Kidney (tissue), 22 donors: ENCODE measurements around the gene CPLX3. TPM values are rescaled to one million over a fixed set of nuclear protein-coding genes. Genes with fewer than 3 reads are reported as not detected.

Experiments
- DNase-seq, 5 donors: peaks; one replicate each; pipeline ENCODE4 v3.0.0-alpha.2; 2013 to 2020
- FAIRE-seq: peaks from 2 replicates; lab custom pipeline; 2012; peaks lifted over from hg19 to GRCh38; lab: Jason Lieb, UNC
- H3K27ac ChIP-seq, 2 donors: one replicate each; pipeline ENCODE4 v1.7.0; 2013; ENCODE audit warnings: low read depth in 2 of 2, low read length in 2 of 2, inconsistent platforms in 1 of 2
- H3K27me3 ChIP-seq: one replicate; pipeline ENCODE4 v1.7.1; 2013; ENCODE audit warnings: low read length, inconsistent platforms; ENCODE audit not compliant: control insufficient read depth, insufficient read depth
- H3K36me3 ChIP-seq, 3 donors: one replicate each; pipeline versions ENCODE4 v1.7.0 to v1.7.1; 2013; ENCODE audit warnings: low read length in 3 of 3, control low read depth in 1 of 3, inconsistent platforms in 1 of 3; ENCODE audit not compliant: insufficient read depth in 3 of 3, control insufficient read depth in 2 of 3
- H3K4me1 ChIP-seq, 3 donors: one replicate each; pipeline versions ENCODE4 v1.7.0 to v1.7.1; 2013; ENCODE audit warnings: low read length in 3 of 3, inconsistent platforms in 1 of 3, low read depth in 1 of 3; ENCODE audit not compliant: control insufficient read depth in 2 of 3, insufficient read depth in 2 of 3
- H3K4me3 ChIP-seq, 3 donors: one replicate each; pipeline versions ENCODE4 v1.7.0 to v1.8.1; 2013; ENCODE audit warnings: low read length in 3 of 3, control low read depth in 1 of 3, inconsistent platforms in 1 of 3
- H3K9ac ChIP-seq, 3 donors: one replicate each; pipeline versions ENCODE4 v1.7.0 to v1.7.1; 2013; ENCODE audit warnings: low read length in 3 of 3, control low read depth in 1 of 3, inconsistent platforms in 1 of 3
- H3K9me3 ChIP-seq, 3 donors: one replicate each; pipeline versions ENCODE4 v1.7.0 to v1.7.1; 2013; ENCODE audit warnings: low read length in 3 of 3, control low read depth in 1 of 3, inconsistent platforms in 1 of 3; ENCODE audit not compliant: control insufficient read depth in 2 of 3, insufficient read depth in 1 of 3
- CTCF ChIP-seq: IDR thresholded peaks from 3 replicates; pipeline ENCODE4 v1.5.1; 2012; ENCODE audit warnings: mild to moderate bottlenecking, moderate library complexity, borderline replicate concordance; ENCODE audit not compliant: insufficient read depth; ENCODE audit errors: extremely low read depth
- intact Hi-C: fragments of 100-400 bp; cut with DNase I; formaldehyde crosslinking; loops from one replicate; pipeline ENCODE4 v1.11.1; 2022
- long read RNA-seq, 10 donors: library from polyadenylated mRNA in 1 of 10; unstranded in 1 of 10; transcript quantifications; one replicate each; pipeline ENCODE4 v2.0.0 and lab custom pipeline, GENCODE V29; 2021 to 2026
- polyA plus RNA-seq: library from polyadenylated mRNA; stranded (reverse); fragments of 350-450 nt; fragmentation: Illumina TruSeq; extraction: RNeasy Lipid Tissue Mini Kit (QIAGEN cat#74804); gene quantifications from one replicate; pipeline ENCODE4 v1.2.3, GENCODE V29; 2014; ENCODE audit warnings: low read depth, low replicate concordance; ENCODE audit not compliant: insufficient read depth
- total RNA-seq: library from RNA; stranded (reverse); fragmentation: NEBNext Ultra II Directional; extraction: Animal tissue kit (Norgen Biotek cat#: 25700); gene quantifications from one replicate; pipeline ENCODE4 v1.2.1, GENCODE V29; 2021
- donor health status: control.
- donor health status: control.
- donor health status: control.
- donor health status: control.
- donor health status: control.
- donor health status: DM: yes; HTN: yes; CAD: no.
- donor health status: Normal renal cell carcinoma (clear cell type).

Gene CPLX3
- total RNA-seq (not detected), polyA plus RNA-seq (not detected)
- long read RNA-seq, donor 1, result 0 reads
- long read RNA-seq, donor 2, result 0 reads
- long read RNA-seq, donor 3, result 0 reads
- long read RNA-seq, donor 4, result 0 reads
- long read RNA-seq, donor 5, result 0 reads
- long read RNA-seq, donor 6, result 0 reads
- long read RNA-seq, donor 7, result 0 reads
- long read RNA-seq, donor 8, result 0 reads
- long read RNA-seq, donor 9, result 0 reads
- long read RNA-seq, donor 10, result 0 reads

- H3K4me1 ChIP-seq, result no peaks in the 10 kb centered on the region
- DNase-seq, result peak in 4 of 5 donors; percentile 71 to 86 (median 84)
- no peaks in the 10 kb centered on the region for H3K9me3 ChIP-seq
- H3K27me3 ChIP-seq, result peaks cover 4% of the 10 kb centered on the region
- H3K36me3 ChIP-seq, result no peaks in the 10 kb centered on the region
- H3K9ac ChIP-seq, result no peak within 1 kb of the TSS
- no peak within 1 kb of the TSS for H3K4me3 ChIP-seq
- FAIRE-seq, result no peak
- intact Hi-C loops, result no loop called here
- no peak within 1 kb of the TSS for H3K27ac ChIP-seq
- no peak for TF ChIP-seq CTCF
These were observed at the start of gene CPLX3 for GRCh38 chr15:74826364-74826819. CPLX3 (plus strand) TSS chr15:74826627; CDS start chr15:74826704, 77 bp downstream.

GRCh38 chr15:74776821-74777768, 49.3 kb upstream of the CPLX3 start:
- no peak for DNase-seq
- Histone ChIP-seq H3K9ac (no peak overlapping the region), H3K27ac (no peak overlapping the region), H3K9me3 (no peaks in the 10 kb centered on the region), H3K36me3 (no peaks in the 10 kb centered on the region), H3K27me3 (no peaks in the 10 kb centered on the region), H3K4me3 (no peak overlapping the region), H3K4me1 (peaks cover 0 to 20% (median 6%) of the 10 kb centered on the region in 3 donors)
- intact Hi-C loops, result no loop called here
- FAIRE-seq, result no peak
- TF ChIP-seq CTCF, result no peak

- no peak overlapping the region for H3K27ac ChIP-seq
- H3K9ac ChIP-seq, result no peak overlapping the region
- intact Hi-C loops, result no loop called here
- H3K4me1 ChIP-seq, result peaks cover 0 to 23% (median 10%) of the 10 kb centered on the region in 3 donors
- DNase-seq (no peak), FAIRE-seq (no peak)
- TF ChIP-seq CTCF, result no peak
- no peaks in the 10 kb centered on the region for H3K27me3 ChIP-seq
- H3K36me3 ChIP-seq, result no peaks in the 10 kb centered on the region
- H3K4me3 ChIP-seq, result no peak overlapping the region
- no peaks in the 10 kb centered on the region for H3K9me3 ChIP-seq
These were observed 48.4 kb upstream of the CPLX3 start for GRCh38 chr15:74777769-74778598.
